ENCODE measurements around the gene MAP2K7.

GRCh38 chr19:7930765-7931164, 27.1 kb downstream of the MAP2K7 start:
- TF ChIP-seq CTCF (conservative IDR thresholded peaks at IDR 0.05; ENCODE audit: low read depth, low read length): no peak
- no peak for TF ChIP-seq EZH2 (IDR thresholded peaks at IDR 0.05; ENCODE audit: borderline replicate concordance, low read depth, low read length, poor library complexity, severe bottlenecking)
